HG03039 (cell line): Measurements from ENCODE around the gene KLHL17.
"Not testable (repeated sequence)": the region's sequence is repeated elsewhere in the genome, so short reads cannot be mapped to it uniquely, and the experiment has no call there.

ENCODE experiments used
- ATAC-seq: cut with Tn5 transposase; IDR thresholded peaks from one replicate; pipeline ENCODE4 v1.9.1; 2021; ENCODE audit warnings: mild to moderate bottlenecking, moderate library complexity; ENCODE audit not compliant: unreplicated experiment

KLHL17 gene

GRCh38 chr1:935751-936231 is 24.6 kb upstream of the KLHL17 start:
- ATAC-seq = no peak

- no peak for ATAC-seq
Observed at GRCh38 chr1:936348-937264, 23.8 kb upstream of the KLHL17 start.

- no peak for ATAC-seq
Observed at GRCh38 chr1:937521-937920, 22.9 kb upstream of the KLHL17 start.

GRCh38 chr1:938088-938683 is 22.2 kb upstream of the KLHL17 start:
- no peak for ATAC-seq

- no peak for ATAC-seq
Observed at GRCh38 chr1:938711-939489, 21.5 kb upstream of the KLHL17 start.

GRCh38 chr1:939511-940106 is 20.8 kb upstream of the KLHL17 start:
- ATAC-seq = no peak

DNA sequence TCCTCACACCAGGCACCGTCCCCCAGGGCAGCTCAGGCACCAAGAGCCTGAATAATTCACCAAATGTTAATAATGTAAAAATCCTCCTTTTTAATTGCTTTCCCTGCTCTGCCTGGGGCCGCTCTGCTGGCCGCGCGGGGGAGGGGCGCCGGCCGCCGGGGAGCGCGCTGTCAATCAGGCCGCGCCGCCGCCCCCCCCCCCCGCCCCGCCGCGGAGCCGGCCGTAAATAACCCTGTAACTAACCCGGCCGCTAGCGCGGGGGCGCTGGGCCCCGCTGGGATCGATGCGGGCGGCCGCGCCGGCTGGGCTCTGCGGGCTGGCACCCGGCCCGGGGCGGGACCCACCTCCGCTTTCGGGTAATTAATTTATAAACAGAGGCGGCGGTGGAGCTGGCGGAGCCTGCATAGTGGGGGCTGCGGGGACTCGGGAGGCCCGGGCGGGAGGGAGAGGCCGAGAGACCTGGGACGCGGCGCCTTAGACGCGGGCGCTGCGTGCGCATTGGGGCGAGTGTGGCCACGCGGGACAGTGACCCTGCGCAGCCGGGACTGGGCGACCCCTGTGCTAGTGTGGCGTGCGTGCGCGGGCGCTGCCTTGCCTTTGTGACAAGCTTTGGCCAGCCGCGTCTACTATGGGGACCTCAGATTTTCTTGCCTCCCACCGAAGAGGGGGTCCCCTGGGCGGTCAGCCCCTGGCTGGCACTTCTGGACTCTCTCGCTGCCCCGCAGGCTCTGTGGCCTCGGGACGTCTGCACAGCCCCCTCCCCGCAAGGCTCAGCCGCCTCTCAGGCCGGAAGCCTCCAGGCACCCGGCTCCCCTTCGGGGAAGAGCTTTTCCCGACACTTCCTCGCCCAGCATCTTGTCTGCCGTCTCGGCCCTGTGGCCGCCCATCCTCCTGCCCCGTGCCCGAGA is 20.0 kb upstream of the KLHL17 start:
- ATAC-seq = no peak

DNA sequence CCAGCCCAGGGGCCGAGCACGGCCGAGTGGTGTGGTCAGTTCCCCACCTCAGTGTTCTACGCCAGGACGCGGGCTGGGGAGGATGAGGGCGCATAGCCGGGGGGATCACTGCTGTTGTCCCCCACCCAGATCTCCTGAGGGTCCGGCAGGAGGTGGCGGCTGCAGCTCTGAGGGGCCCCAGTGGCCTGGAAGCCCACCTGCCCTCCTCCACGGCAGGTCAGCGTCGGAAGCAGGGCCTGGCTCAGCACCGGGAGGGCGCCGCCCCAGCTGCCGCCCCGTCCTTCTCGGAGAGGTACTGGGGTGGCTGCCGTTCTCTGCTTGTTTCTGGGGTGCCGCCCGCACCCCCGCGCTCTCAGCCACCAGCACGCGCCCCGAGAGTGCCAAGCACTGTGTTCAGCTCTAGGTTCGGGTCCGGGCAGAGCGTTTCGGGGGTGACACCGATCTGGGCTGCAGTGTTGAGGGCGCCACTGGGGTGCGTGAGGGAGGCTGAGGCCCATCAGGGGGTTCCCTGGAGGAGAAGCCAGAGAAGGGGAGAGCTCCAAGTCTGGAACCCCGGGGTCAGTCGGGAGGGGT is 19.3 kb upstream of the KLHL17 start:
- ATAC-seq = no peak

DNA sequence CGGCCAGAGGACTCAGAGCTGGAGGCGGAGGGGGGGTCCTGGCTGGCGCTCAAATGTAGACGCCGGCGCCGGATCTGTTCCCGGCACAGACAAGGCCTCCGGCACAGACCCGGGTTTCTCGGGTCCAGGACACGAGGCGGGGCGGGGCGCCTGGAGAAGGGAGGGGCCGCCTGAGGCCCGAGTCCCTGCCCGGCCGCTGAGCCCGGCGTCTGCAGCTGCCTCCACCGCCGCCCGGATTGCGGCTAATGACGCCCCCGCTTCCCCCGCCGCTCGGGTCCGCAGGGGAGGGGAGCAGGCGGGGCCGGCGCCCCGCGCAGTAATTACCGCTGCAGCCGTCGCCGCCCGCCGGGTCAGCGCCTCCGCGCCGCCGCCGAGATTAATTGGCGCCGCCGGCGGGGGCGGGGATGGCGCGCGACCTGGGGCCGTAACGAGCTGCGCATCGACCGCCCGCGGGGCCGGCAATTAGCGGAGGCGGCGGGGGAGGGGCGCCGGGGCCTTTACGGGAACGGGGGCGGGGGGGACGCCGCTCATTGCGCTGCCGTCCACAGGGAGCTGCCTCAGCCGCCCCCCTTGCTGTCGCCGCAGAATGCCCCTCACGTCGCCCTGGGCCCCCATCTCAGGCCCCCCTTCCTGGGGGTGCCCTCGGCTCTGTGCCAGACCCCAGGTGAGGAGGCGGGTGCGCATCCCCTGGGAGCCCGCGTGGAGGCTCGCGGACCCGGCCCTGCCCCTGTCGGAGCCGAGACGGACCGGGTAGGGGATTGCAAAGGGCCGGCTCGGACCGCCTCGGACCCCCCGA is 18.6 kb upstream of the KLHL17 start:
- no peak for ATAC-seq

- no peak for ATAC-seq
Observed at GRCh38 chr1:942411-942821, 18.0 kb upstream of the KLHL17 start.

- ATAC-seq = no peak
Observed at GRCh38 chr1:942864-943533, 17.4 kb upstream of the KLHL17 start.

DNA sequence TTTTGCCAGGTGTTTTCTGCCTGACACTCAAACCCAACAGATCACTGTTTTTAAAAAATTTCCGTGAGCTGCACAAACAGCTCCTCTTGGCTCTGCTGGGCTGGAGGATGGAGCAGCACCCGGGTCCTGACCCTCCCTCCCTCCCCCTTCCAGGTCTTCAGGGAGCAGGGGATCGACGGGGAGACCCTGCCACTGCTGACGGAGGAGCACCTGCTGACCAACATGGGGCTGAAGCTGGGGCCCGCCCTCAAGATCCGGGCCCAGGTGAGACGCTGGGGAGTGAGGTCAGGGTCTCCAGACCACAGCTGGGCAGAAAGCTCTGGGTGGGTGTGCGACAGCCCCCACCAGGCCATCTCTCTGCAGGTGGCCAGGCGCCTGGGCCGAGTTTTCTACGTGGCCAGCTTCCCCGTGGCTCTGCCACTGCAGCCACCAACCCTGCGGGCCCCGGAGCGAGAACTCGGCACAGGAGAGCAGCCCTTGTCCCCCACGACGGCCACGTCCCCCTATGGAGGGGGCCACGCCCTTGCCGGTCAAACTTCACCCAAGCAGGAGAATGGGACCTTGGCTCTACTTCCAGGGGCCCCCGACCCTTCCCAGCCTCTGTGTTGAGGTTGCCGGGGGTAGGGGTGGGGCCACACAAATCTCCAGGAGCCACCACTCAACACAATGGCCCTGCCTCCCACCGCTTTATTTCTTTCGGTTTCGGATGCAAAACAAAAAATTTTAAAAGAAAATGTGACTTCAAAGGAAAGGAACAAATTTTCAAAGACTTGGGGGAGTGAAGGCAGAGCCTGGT is 16.6 kb upstream of the KLHL17 start:
- no peak for ATAC-seq

DNA sequence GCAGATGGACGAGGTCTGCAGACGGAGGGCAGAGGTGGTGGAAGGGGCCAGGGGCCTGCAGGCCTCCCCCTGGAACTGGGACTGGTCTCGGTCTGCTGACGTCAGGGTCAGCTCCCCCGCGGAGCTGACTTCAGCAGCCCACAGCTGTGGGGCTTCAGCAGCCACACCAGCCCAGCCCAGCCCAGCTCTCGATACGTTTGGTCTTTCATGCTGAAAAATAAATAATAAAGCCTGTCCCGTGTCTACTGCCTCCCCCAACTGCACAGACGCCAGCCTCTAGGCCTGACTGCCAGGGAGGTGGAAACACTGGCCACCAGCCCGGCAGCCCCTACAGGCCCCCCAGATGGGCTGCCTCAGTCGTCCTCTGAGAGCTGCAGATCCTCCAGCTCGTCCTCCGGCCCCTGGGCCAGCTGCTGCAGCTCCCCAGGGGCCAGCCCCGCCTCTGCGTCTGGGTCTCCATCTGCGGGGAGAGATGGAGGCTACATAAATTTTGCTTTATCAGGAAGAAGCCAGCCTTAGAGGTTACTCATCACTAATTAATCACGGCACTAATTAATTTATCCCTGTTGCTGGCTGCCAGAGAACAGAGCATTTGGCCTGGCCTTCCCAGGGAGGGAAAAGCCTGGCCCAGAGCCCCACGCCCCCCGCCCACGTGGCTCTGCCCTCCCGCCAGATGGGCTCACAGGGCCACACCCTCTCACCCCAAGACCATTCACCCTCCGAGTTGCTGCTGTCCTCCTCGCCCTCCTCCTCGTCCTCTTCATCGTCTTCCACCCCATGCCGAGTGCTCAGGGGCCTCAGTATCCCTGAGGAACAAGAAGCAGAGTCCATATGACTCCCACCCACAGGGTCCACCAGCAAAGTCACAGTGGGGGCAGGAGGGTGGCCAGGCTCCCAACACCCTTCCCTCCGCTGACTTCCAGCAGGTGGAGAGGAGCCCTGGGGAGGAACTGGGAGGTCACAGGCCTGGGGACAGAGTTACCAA is 15.8 kb upstream of the KLHL17 start:
- ATAC-seq = no peak

DNA sequence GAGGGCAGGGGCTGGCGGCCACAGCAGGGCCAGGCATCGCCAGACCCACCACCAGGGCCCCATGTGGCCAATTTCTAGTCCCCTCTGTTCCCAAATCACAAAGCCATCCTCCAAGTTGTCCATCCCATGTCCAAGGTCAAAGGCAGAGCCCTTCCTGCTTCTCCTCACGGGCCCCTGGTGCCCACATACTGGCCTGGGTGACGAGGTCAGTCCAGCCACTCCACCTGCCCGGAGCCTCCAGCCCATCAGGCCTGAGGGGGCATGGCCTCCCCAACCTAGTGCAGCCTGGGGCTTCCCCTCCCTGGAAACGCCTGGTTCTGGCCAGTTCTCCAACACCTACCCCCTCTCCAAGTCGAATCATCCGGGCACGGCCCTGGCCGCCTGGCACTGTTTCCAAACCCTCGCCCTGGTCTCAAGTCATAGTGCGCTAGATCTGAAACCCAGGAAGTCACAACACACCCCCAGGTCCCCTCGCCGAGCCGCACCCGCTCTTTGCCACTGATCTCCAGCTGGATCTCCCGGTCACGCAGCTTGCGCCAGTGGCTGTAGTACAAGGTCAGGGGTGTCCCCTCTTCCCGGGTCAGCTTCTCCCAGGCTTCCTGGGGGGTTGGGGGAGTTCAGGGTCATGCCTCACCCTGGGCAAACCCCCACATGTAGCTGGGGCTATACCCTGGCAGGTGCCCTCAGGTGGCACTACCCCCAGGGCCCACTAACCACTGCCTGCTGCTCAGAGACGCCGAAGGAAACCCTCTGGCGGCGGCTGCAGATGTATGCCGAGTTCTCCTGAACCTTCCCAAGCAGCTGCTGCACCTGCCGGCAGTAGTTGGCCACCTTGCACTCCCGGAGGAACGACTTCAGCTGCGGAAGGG is 14.5 kb upstream of the KLHL17 start:
- no peak for ATAC-seq

DNA sequence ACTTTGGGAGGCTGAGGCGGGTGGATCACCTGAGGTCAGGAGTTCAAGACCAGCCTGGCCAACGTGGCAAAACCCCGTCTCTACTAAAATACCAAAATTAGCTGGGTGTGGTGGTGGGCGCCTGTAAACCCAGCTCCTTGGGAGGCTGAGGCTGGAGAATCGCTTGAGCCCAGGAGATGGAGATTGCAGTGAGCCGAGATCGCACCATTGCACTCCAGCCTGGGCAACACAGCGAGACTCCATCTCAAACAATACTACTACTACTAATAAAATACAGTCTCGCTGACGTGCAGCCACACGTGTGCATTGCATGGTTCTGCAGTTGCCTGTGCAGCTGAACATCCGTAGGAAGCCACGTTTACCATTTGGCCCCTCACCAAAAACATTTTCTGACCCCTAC is 13.6 kb upstream of the KLHL17 start:
- not testable (repeated sequence) for ATAC-seq
